ENCODE results near the gene SLX4IP. TPM values are rescaled to one million over a fixed set of nuclear protein-coding genes. Genes with fewer than 3 reads are reported as not detected.
A peak's percentile ranks its signal among the peaks of the same experiment; 100 is the strongest.

Gene SLX4IP
- total RNA-seq, 3 donors from 2014 or later: 3.8 to 4.7 (median 4.6) TPM

GRCh38 chr20:10556519-10557083 is 121.5 kb downstream of the SLX4IP start:
- ATAC-seq (no peak), DNase-seq (no peak)
- no peaks in the 10 kb centered on the region for H3K9me3 Mint-ChIP-seq
- no peak overlapping the region for H3K4me3 Mint-ChIP-seq
- peaks cover 13% of the 10 kb centered on the region for H3K36me3 Mint-ChIP-seq (ENCODE audit: insufficient read depth)
- peaks cover 16% of the 10 kb centered on the region for H3K4me1 Mint-ChIP-seq (ENCODE audit: low read depth)
- H3K27me3 Mint-ChIP-seq (ENCODE audit: low read depth): no peaks in the 10 kb centered on the region

- Mint-ChIP-seq H3K36me3 (ENCODE audit: insufficient read depth) (peaks cover 20% of the 10 kb centered on the region), H3K4me1 (ENCODE audit: low read depth) (peaks cover 9% of the 10 kb centered on the region), H3K9me3 (no peaks in the 10 kb centered on the region), H3K27me3 (ENCODE audit: low read depth) (no peaks in the 10 kb centered on the region), H3K4me3 (no peak overlapping the region)
- DNase-seq (no peak), ATAC-seq (no peak)
Measured at GRCh38 chr20:10557685-10558084, 122.6 kb downstream of the SLX4IP start.

- no peak for DNase-seq
- Mint-ChIP-seq H3K4me3 (no peak overlapping the region), H3K4me1 (ENCODE audit: low read depth) (peaks cover 10% of the 10 kb centered on the region), H3K27me3 (ENCODE audit: low read depth) (no peaks in the 10 kb centered on the region), H3K9me3 (no peaks in the 10 kb centered on the region), H3K36me3 (ENCODE audit: insufficient read depth) (peaks cover 23% of the 10 kb centered on the region)
- ATAC-seq: peak; percentile 97 to 99
Measured at GRCh38 chr20:10558635-10559187, 123.6 kb downstream of the SLX4IP start.

GRCh38 chr20:10559266-10559665 is 124.2 kb downstream of the SLX4IP start:
- Mint-ChIP-seq H3K27me3 (ENCODE audit: low read depth) (no peaks in the 10 kb centered on the region), H3K36me3 (ENCODE audit: insufficient read depth) (peaks cover 23% of the 10 kb centered on the region), H3K4me3 (no peak overlapping the region), H3K4me1 (ENCODE audit: low read depth) (peaks cover 15% of the 10 kb centered on the region), H3K9me3 (no peaks in the 10 kb centered on the region)
- ATAC-seq: no peak
- no peak for DNase-seq

GRCh38 chr20:10560686-10561085 is 125.6 kb downstream of the SLX4IP start:
- Mint-ChIP-seq H3K27me3 (ENCODE audit: low read depth) (no peaks in the 10 kb centered on the region), H3K4me1 (ENCODE audit: low read depth) (peaks cover 19% of the 10 kb centered on the region)
- no peak for ATAC-seq

GRCh38 chr20:10561302-10561701 is 126.2 kb downstream of the SLX4IP start:
- DNase-seq (no peak), ATAC-seq (no peak)
- peaks cover 29% of the 10 kb centered on the region for H3K36me3 Mint-ChIP-seq (ENCODE audit: insufficient read depth)
- H3K4me3 Mint-ChIP-seq: no peak overlapping the region
- no peaks in the 10 kb centered on the region for H3K27me3 Mint-ChIP-seq (ENCODE audit: low read depth)
- peaks cover 19% of the 10 kb centered on the region for H3K4me1 Mint-ChIP-seq (ENCODE audit: low read depth)
- H3K9me3 Mint-ChIP-seq: no peaks in the 10 kb centered on the region

More at GRCh38 chr20:10560686-10561085, 125.6 kb downstream of the SLX4IP start:
- Mint-ChIP-seq H3K36me3 (ENCODE audit: insufficient read depth) (peaks cover 24% of the 10 kb centered on the region), H3K4me3 (no peak overlapping the region), H3K9me3 (no peaks in the 10 kb centered on the region)
- DNase-seq: no peak

- peaks cover 25% of the 10 kb centered on the region for H3K36me3 Mint-ChIP-seq (ENCODE audit: insufficient read depth)
- H3K4me3 Mint-ChIP-seq: no peak overlapping the region
- no peaks in the 10 kb centered on the region for H3K9me3 Mint-ChIP-seq
- H3K27me3 Mint-ChIP-seq (ENCODE audit: low read depth): no peaks in the 10 kb centered on the region
- H3K4me1 Mint-ChIP-seq (ENCODE audit: low read depth): peaks cover 23% of the 10 kb centered on the region
- no peak for DNase-seq
- no peak for ATAC-seq
Measured at GRCh38 chr20:10562899-10563298, 127.8 kb downstream of the SLX4IP start.

- Mint-ChIP-seq H3K4me1 (ENCODE audit: low read depth) (peaks cover 20% of the 10 kb centered on the region), H3K27me3 (ENCODE audit: low read depth) (no peaks in the 10 kb centered on the region), H3K4me3 (no peak overlapping the region), H3K9me3 (no peaks in the 10 kb centered on the region), H3K36me3 (ENCODE audit: insufficient read depth) (peaks cover 28% of the 10 kb centered on the region)
- ATAC-seq (no peak), DNase-seq (no peak)
Measured at GRCh38 chr20:10563935-10564492, 128.9 kb downstream of the SLX4IP start.

- H3K9me3 Mint-ChIP-seq: no peaks in the 10 kb centered on the region
- H3K4me1 Mint-ChIP-seq (ENCODE audit: low read depth): peaks cover 21% of the 10 kb centered on the region
- H3K4me3 Mint-ChIP-seq: no peak overlapping the region
- no peaks in the 10 kb centered on the region for H3K27me3 Mint-ChIP-seq (ENCODE audit: low read depth)
- ATAC-seq (no peak), DNase-seq (no peak)
- H3K36me3 Mint-ChIP-seq (ENCODE audit: insufficient read depth): peaks cover 34% of the 10 kb centered on the region
Measured at GRCh38 chr20:10565191-10565921, 130.3 kb downstream of the SLX4IP start.

- Mint-ChIP-seq H3K4me1 (ENCODE audit: low read depth) (peaks cover 23% of the 10 kb centered on the region), H3K9me3 (no peaks in the 10 kb centered on the region), H3K27me3 (ENCODE audit: low read depth) (no peaks in the 10 kb centered on the region), H3K4me3 (no peak overlapping the region), H3K36me3 (ENCODE audit: insufficient read depth) (peaks cover 34% of the 10 kb centered on the region)
- DNase-seq (no peak), ATAC-seq (no peak)
Measured at GRCh38 chr20:10565922-10566897, 131.1 kb downstream of the SLX4IP start.

- ATAC-seq: peak in 1 of 2 donors; percentile 46
- no peaks in the 10 kb centered on the region for H3K9me3 Mint-ChIP-seq
- peaks cover 33% of the 10 kb centered on the region for H3K4me1 Mint-ChIP-seq (ENCODE audit: low read depth)
- no peak for DNase-seq
- H3K36me3 Mint-ChIP-seq (ENCODE audit: insufficient read depth): peaks cover 29% of the 10 kb centered on the region
- H3K4me3 Mint-ChIP-seq: no peak overlapping the region
- H3K27me3 Mint-ChIP-seq (ENCODE audit: low read depth): no peaks in the 10 kb centered on the region
Measured at GRCh38 chr20:10568032-10568431, 132.9 kb downstream of the SLX4IP start.

GRCh38 chr20:10571313-10571815 is 136.3 kb downstream of the SLX4IP start:
- no peaks in the 10 kb centered on the region for H3K27me3 Mint-ChIP-seq (ENCODE audit: low read depth)
- no peak for ATAC-seq
- peaks cover 33% of the 10 kb centered on the region for H3K36me3 Mint-ChIP-seq (ENCODE audit: insufficient read depth)
- no peaks in the 10 kb centered on the region for H3K9me3 Mint-ChIP-seq
- peaks cover 23% of the 10 kb centered on the region for H3K4me1 Mint-ChIP-seq (ENCODE audit: low read depth)
- no peak for DNase-seq
- no peak overlapping the region for H3K4me3 Mint-ChIP-seq

GRCh38 chr20:10572853-10573252 is 137.7 kb downstream of the SLX4IP start:
- H3K27me3 Mint-ChIP-seq (ENCODE audit: low read depth): no peaks in the 10 kb centered on the region
- H3K4me3 Mint-ChIP-seq: no peak overlapping the region
- H3K36me3 Mint-ChIP-seq (ENCODE audit: insufficient read depth): peaks cover 32% of the 10 kb centered on the region
- DNase-seq (no peak), ATAC-seq (no peak)
- H3K9me3 Mint-ChIP-seq: no peaks in the 10 kb centered on the region
- peaks cover 19% of the 10 kb centered on the region for H3K4me1 Mint-ChIP-seq (ENCODE audit: low read depth)

Data from activated T-cell treated with anti-CD3 and anti-CD28 coated beads, Interleukin-2, amount 50 U/mL, for 4 hours (primary cell).